ENCODE data around the gene LCLAT1.
"Not testable (repeated sequence)": the region's sequence is repeated elsewhere in the genome, so short reads cannot be mapped to it uniquely, and the experiment has no call there.

LCLAT1 gene

GRCh38 chr2:30643013-30643412 lies 196.0 kb downstream of the LCLAT1 start:
- not testable (repeated sequence) for DNase-seq (ENCODE audit: low read depth in 2 of 2)

- no peak for DNase-seq (ENCODE audit: low read depth in 2 of 2)
These were observed 196.6 kb downstream of the LCLAT1 start for GRCh38 chr2:30643674-30644073.

GRCh38 chr2:30645081-30645744 lies 198.2 kb downstream of the LCLAT1 start:
- no peak for DNase-seq (ENCODE audit: low read depth in 2 of 2)

GRCh38 chr2:30645745-30646119 lies 198.7 kb downstream of the LCLAT1 start:
- no peak for DNase-seq (ENCODE audit: low read depth in 2 of 2)

GRCh38 chr2:30647752-30648457 lies 200.9 kb downstream of the LCLAT1 start:
- no peak for DNase-seq (ENCODE audit: low read depth in 2 of 2)

GRCh38 chr2:30649278-30649677 lies 202.2 kb downstream of the LCLAT1 start:
- DNase-seq (ENCODE audit: low read depth in 2 of 2) = no peak

GRCh38 chr2:30649828-30650227 lies 202.8 kb downstream of the LCLAT1 start:
- DNase-seq (ENCODE audit: low read depth in 2 of 2) = no peak

GRCh38 chr2:30652271-30652915 lies 205.3 kb downstream of the LCLAT1 start:
- DNase-seq (ENCODE audit: low read depth in 2 of 2) = no peak

- DNase-seq (ENCODE audit: low read depth in 2 of 2) = no peak
These were observed 206.8 kb downstream of the LCLAT1 start for GRCh38 chr2:30653847-30654246.

GRCh38 chr2:30654404-30654803 lies 207.4 kb downstream of the LCLAT1 start:
- DNase-seq (ENCODE audit: low read depth in 2 of 2) = no peak

- DNase-seq (ENCODE audit: low read depth in 2 of 2) = no peak
These were observed 208.2 kb downstream of the LCLAT1 start for GRCh38 chr2:30655211-30655610.

GRCh38 chr2:30655660-30656059 lies 208.6 kb downstream of the LCLAT1 start:
- DNase-seq (ENCODE audit: low read depth in 2 of 2) = no peak

GRCh38 chr2:30656079-30656478 lies 209.0 kb downstream of the LCLAT1 start:
- no peak for DNase-seq (ENCODE audit: low read depth in 2 of 2)

GRCh38 chr2:30661173-30662107 lies 214.4 kb downstream of the LCLAT1 start:
- DNase-seq (ENCODE audit: low read depth in 2 of 2) = no peak

- no peak for DNase-seq (ENCODE audit: low read depth in 2 of 2)
These were observed 215.5 kb downstream of the LCLAT1 start for GRCh38 chr2:30662268-30663131.

- no peak for DNase-seq (ENCODE audit: low read depth in 2 of 2)
These were observed 216.3 kb downstream of the LCLAT1 start for GRCh38 chr2:30663321-30663720.

GRCh38 chr2:30663806-30664205 lies 216.8 kb downstream of the LCLAT1 start:
- no peak for DNase-seq (ENCODE audit: low read depth in 2 of 2)

GRCh38 chr2:30664761-30665358 lies 217.8 kb downstream of the LCLAT1 start:
- no peak for DNase-seq (ENCODE audit: low read depth in 2 of 2)

GRCh38 chr2:30665761-30666265 lies 218.8 kb downstream of the LCLAT1 start:
- DNase-seq (ENCODE audit: low read depth in 2 of 2) = no peak

- no peak for DNase-seq (ENCODE audit: low read depth in 2 of 2)
These were observed 219.3 kb downstream of the LCLAT1 start for GRCh38 chr2:30666266-30666874.
